HEK293 (cell line): ENCODE data around the gene YY1AP1.
"Not testable (repeated sequence)": the region's sequence is repeated elsewhere in the genome, so short reads cannot be mapped to it uniquely, and the experiment has no call there.

Experiments
- CTCF ChIA-PET: fragments of 350-600 bp; formaldehyde crosslinking; extraction: SDS; loops from one replicate; lab custom pipeline; 2021; ENCODE audit warnings: antibody characterized with exemption; lab: Yijun Ruan, JAX
- POLR2A ChIA-PET: fragments of 300-600 bp; formaldehyde crosslinking; extraction: SDS; loops from one replicate; lab custom pipeline; 2020; ENCODE audit warnings: antibody characterized with exemption, inconsistent platforms; lab: Yijun Ruan, JAX
- H3K27ac ChIP-seq: fragments of 200-500 bp; sonication (Bioruptor generic); 2 replicates; pipeline ENCODE4 v1.5.1; 2014; ENCODE audit warnings: low read depth, low read length, control low read depth, inconsistent platforms; ENCODE audit errors: extremely low read depth
- H3K36me3 ChIP-seq, 2 experiments: fragments of 200-500 bp in 1 of 2; sonication (Bioruptor generic) in 1 of 2; 1 replicate in 1 of 2; 2 replicates in 1 of 2; pipeline ENCODE4 v1.5.1; 2014 to 2017; ENCODE audit warnings: inconsistent platforms in 2 of 2, low read length in 2 of 2; ENCODE audit not compliant: control insufficient read depth in 2 of 2, insufficient read depth in 1 of 2
- H3K4me1 ChIP-seq: fragments of 200-500 bp; sonication (Bioruptor generic); 2 replicates; pipeline ENCODE4 v1.5.1; 2014; ENCODE audit warnings: mild to moderate bottlenecking, low read length, inconsistent platforms; ENCODE audit not compliant: control insufficient read depth, insufficient read depth
- H3K4me3 ChIP-seq: 2 replicates; pipeline ENCODE4 v1.5.1; 2011; ENCODE audit warnings: low read depth, mild to moderate bottlenecking, control low read depth, low read length, moderate library complexity
- H3K9me3 ChIP-seq: fragments of 200-500 bp; sonication (Bioruptor generic); 2 replicates; pipeline ENCODE4 v1.5.1; 2014; ENCODE audit warnings: low read depth, low read length, inconsistent platforms; ENCODE audit not compliant: control insufficient read depth, insufficient read depth
- BCL11A ChIP-seq: fragments of 450-650 bp; formaldehyde crosslinking; IDR thresholded peaks from 2 replicates; pipeline ENCODE4 v1.5.1; 2016; ENCODE audit warnings: low read depth, missing biosample characterization, missing genetic modification characterization
- HIC1 ChIP-seq: fragments of 450-650 bp; formaldehyde crosslinking; IDR thresholded peaks from 2 replicates; pipeline ENCODE4 v1.5.1; 2016; ENCODE audit warnings: missing biosample characterization, missing genetic modification characterization
- IKZF3 ChIP-seq: fragments of 450-650 bp; IDR thresholded peaks from 2 replicates; pipeline ENCODE4 v1.5.0; 2018; ENCODE audit warnings: missing biosample characterization, mild to moderate bottlenecking, missing genetic modification characterization, moderate library complexity
- PRDM10 ChIP-seq: fragments of 450-650 bp; formaldehyde crosslinking; IDR thresholded peaks from 2 replicates; pipeline ENCODE4 v1.5.1; 2016; ENCODE audit warnings: missing biosample characterization, missing genetic modification characterization
- SCRT2 ChIP-seq: fragments of 450-650 bp; formaldehyde crosslinking; IDR thresholded peaks from 2 replicates; pipeline ENCODE4 v1.5.1; 2016; ENCODE audit warnings: missing biosample characterization, missing genetic modification characterization
- ZBTB17 ChIP-seq: fragments of 450-650 bp; formaldehyde crosslinking; IDR thresholded peaks from 2 replicates; pipeline ENCODE4 v1.5.1; 2016; ENCODE audit warnings: missing biosample characterization, missing genetic modification characterization
- ZBTB48 ChIP-seq: fragments of 450-650 bp; formaldehyde crosslinking; IDR thresholded peaks from 2 replicates; pipeline ENCODE4 v1.5.1; 2016; ENCODE audit warnings: missing biosample characterization, missing genetic modification characterization
- ZNF10 ChIP-seq: fragments of 450-650 bp; formaldehyde crosslinking; IDR thresholded peaks from 2 replicates; pipeline ENCODE4 v1.5.1; 2017; ENCODE audit warnings: missing biosample characterization, missing genetic modification characterization
- ZNF19 ChIP-seq: fragments of 450-650 bp; formaldehyde crosslinking; IDR thresholded peaks from 2 replicates; pipeline ENCODE4; 2016; ENCODE audit warnings: missing biosample characterization, missing genetic modification characterization, low read depth
- ZNF366 ChIP-seq: fragments of 450-650 bp; formaldehyde crosslinking; conservative IDR thresholded peaks from 2 replicates; pipeline ENCODE4 v1.5.1; 2016; ENCODE audit warnings: missing biosample characterization, missing genetic modification characterization
- ZNF76 ChIP-seq: fragments of 450-650 bp; formaldehyde crosslinking; IDR thresholded peaks from 2 replicates; pipeline ENCODE4; 2016; ENCODE audit warnings: low read depth, missing biosample characterization, missing genetic modification characterization, borderline replicate concordance
- ZNF830 ChIP-seq: fragments of 450-650 bp; IDR thresholded peaks from 2 replicates; pipeline ENCODE4 v1.5.0; 2018; ENCODE audit warnings: missing biosample characterization, missing genetic modification characterization, low read depth, mild to moderate bottlenecking, moderate library complexity

The YY1AP1 gene

DNA sequence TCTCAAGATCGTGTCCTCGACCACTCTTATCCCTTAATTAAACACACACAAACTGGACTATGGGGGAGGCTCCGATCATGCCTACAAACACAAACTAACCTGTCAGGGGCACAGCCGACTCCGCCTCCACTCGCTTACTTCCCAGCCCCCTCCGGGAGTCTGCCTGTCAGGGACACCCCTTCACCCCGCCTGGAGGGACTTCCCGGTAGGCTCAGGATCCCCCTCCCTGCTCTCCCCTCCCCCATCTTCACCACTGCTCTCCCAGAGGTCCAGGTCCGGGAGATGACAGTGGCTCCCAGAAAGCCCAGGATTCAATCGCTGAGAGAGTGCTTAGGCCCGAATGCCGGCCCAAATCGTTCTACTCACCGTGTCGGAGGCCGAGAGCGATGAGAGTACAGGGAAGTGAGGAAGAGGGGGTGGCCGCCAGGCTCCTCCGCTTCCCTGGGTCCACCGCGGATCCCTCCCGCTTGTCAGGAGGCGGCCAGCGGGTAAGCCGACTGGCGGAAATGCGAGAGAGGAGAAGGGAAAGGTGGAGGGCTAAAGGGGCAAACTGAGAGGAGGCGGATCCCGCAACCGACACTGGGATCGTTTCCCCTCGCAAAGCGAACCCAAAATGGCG is 760 bp downstream of the YY1AP1 start:
- H3K4me1 ChIP-seq, H3K9me3 ChIP-seq, CTCF ChIA-PET: not testable (repeated sequence)
- Histone ChIP-seq H3K27ac (peak overlapping the region; percentile 97), H3K36me3 (peaks cover 5 to 19% of the 10 kb centered on the region in 2 experiments; a peak in 2 of 3 replicates), H3K4me3 (peak overlapping the region; percentile 91)
- POLR2A ChIA-PET: interaction anchor here (0.6 kb wide), 1 partner anchor 246 kb away, joined by 4 read pairs; no protein-coding TSS in a partner anchor
- peak; percentile 84 for TF ChIP-seq ZNF76 (tag by site-specific recombination)
- peak; percentile 24; the same call in 1 of the 2 replicates for TF ChIP-seq ZBTB17 (tag by site-specific recombination)
- 0 out of 2 replicates have a peak, but pooled peaks have one; percentile 10 for TF ChIP-seq ZNF366 (tag by site-specific recombination)
- TF ChIP-seq PRDM10 (tag by site-specific recombination): peak; percentile 50
- TF ChIP-seq IKZF3 (tag by site-specific recombination): 0 out of 2 replicates have a peak, but pooled peaks have one; percentile 23

- no peak overlapping the region for H3K4me3 ChIP-seq
- no peak overlapping the region for H3K27ac ChIP-seq
- ChIA-PET POLR2A (interaction anchor here (0.6 to 0.7 kb wide), 2 partner anchors 87 to 822 kb away, joined by 4 to 6 read pairs; no protein-coding TSS in a partner anchor), CTCF (interaction anchor here (0.5 to 1.0 kb wide), 3 partner anchors 28 to 489 kb away, joined by 3 to 7 read pairs (median 5); no protein-coding TSS in a partner anchor)
- no peaks in the 10 kb centered on the region for H3K9me3 ChIP-seq
- TF ChIP-seq ZBTB48 (no peak), ZNF10 (tag by site-specific recombination) (no peak), HIC1 (no peak)
- H3K4me1 ChIP-seq: no peaks in the 10 kb centered on the region
- H3K36me3 ChIP-seq: peaks cover 19 to 39% of the 10 kb centered on the region in 2 experiments
Observed at GRCh38 chr1:155681776-155682175, 6.8 kb downstream of the YY1AP1 start.

GRCh38 chr1:155680531-155680930 is 8.0 kb downstream of the YY1AP1 start:
- TF ChIP-seq BCL11A (tag by site-specific recombination): no peak
- no peak for TF ChIP-seq ZNF19 (tag by site-specific recombination)
- TF ChIP-seq SCRT2 (tag by site-specific recombination): no peak
- no peak for TF ChIP-seq ZNF830 (tag by site-specific recombination)
- TF ChIP-seq, all 188 proteins: peak for 0
- CTCF ChIA-PET: interaction anchor here (0.6 to 1.3 kb wide), 3 partner anchors 9 to 48 kb away, joined by 3 to 4 read pairs (median 3); no protein-coding TSS in a partner anchor
- H3K4me3 ChIP-seq: no peak overlapping the region
- no peak overlapping the region for H3K27ac ChIP-seq
- H3K9me3 ChIP-seq: no peaks in the 10 kb centered on the region
- H3K36me3 ChIP-seq: peaks cover 28 to 52% of the 10 kb centered on the region in 2 experiments
- H3K4me1 ChIP-seq: no peaks in the 10 kb centered on the region
- POLR2A ChIA-PET: interaction anchor here (0.7 kb wide), 1 partner anchor 315 kb away, joined by 3 read pairs; no protein-coding TSS in a partner anchor

- H3K4me1 ChIP-seq, CTCF ChIA-PET, H3K27ac ChIP-seq, H3K9me3 ChIP-seq, POLR2A ChIA-PET, H3K4me3 ChIP-seq: not testable (repeated sequence)
- peaks cover 30 to 65% of the 10 kb centered on the region in 2 experiments for H3K36me3 ChIP-seq
Observed at GRCh38 chr1:155678992-155679391, 9.6 kb downstream of the YY1AP1 start.
